GM12878 (cell line): ENCODE measurements around the gene CHD1L. TPM values are rescaled to one million over a fixed set of nuclear protein-coding genes. Genes with fewer than 3 reads are reported as not detected.
"Not testable (repeated sequence)": the region's sequence is repeated elsewhere in the genome, so short reads cannot be mapped to it uniquely, and the experiment has no call there.

ENCODE experiments used
- ATAC-seq: fragments of 200-7000 bp; cut with Tn5 transposase; 3 replicates; pipeline ENCODE4 v1.9.1; 2020; ENCODE audit warnings: mild to moderate bottlenecking, moderate library complexity
- BruUV-seq: library from RNA; stranded (reverse); fragments of 400-500 nt; replicated peaks from 2 replicates; lab custom pipeline; 2021; lab: Mats Ljungman, UMichigan
- CTCF ChIA-PET: fragments of 300-600 bp; sonication (Branson Sonifier 250); formaldehyde crosslinking; extraction: SDS; loops from one replicate; lab custom pipeline; 2021; ENCODE audit warnings: inconsistent platforms; lab: Yijun Ruan, JAX
- POLR2A ChIA-PET: fragments of 350-600 bp; formaldehyde crosslinking; extraction: SDS; loops from one replicate; lab custom pipeline; 2021; ENCODE audit warnings: inconsistent platforms; lab: Charles Lee
- RAD21 ChIA-PET: fragments of 300-600 bp; sonication (Branson Sonifier 250); formaldehyde crosslinking; loops from one replicate; lab custom pipeline; 2023; ENCODE audit warnings: antibody characterized with exemption; ENCODE audit not compliant: unreplicated experiment; lab: Charles Lee
- SMC1A ChIA-PET: fragments of 300-600 bp; sonication (Branson Sonifier 250); formaldehyde crosslinking; loops from one replicate; lab custom pipeline; 2023; ENCODE audit not compliant: unreplicated experiment, uncharacterized antibody; lab: Charles Lee
- DNase-seq: peaks from one replicate; pipeline ENCODE4 v3.0.0-alpha.2; 2011; ENCODE audit warnings: low read depth, low spot score
- FAIRE-seq: peaks from 3 replicates; lab custom pipeline; 2011; peaks lifted over from hg19 to GRCh38; lab: Jason Lieb, UNC
- H2AFZ ChIP-seq: 2 replicates; pipeline ENCODE4 v1.6.0; 2011; ENCODE audit warnings: low read depth, low read length, control low read depth; ENCODE audit not compliant: control insufficient read depth
- H3K27ac ChIP-seq: 2 replicates; pipeline ENCODE4 v1.5.1; 2011; ENCODE audit warnings: control low read depth; ENCODE audit not compliant: control insufficient read depth, insufficient read depth
- H3K27me3 ChIP-seq, 2 experiments: replicated peaks in 1 of 2; 2 replicates each; pipeline versions ENCODE4 v1.6.0 to v1.6.1; 2011; ENCODE audit warnings: low read length in 1 of 2; ENCODE audit not compliant: control insufficient read depth in 2 of 2, insufficient read depth in 2 of 2
- H3K36me3 ChIP-seq, 2 experiments: 2 replicates each; pipeline ENCODE4 v1.5.1; 2011; ENCODE audit warnings: low read length in 1 of 2; ENCODE audit not compliant: control insufficient read depth in 2 of 2, insufficient read depth in 2 of 2
- H3K4me1 ChIP-seq: 2 replicates; pipeline ENCODE4 v1.6.1; 2011; ENCODE audit warnings: mild to moderate bottlenecking, low read length, moderate library complexity, mixed read lengths; ENCODE audit not compliant: control insufficient read depth, insufficient read depth
- H3K4me2 ChIP-seq: 2 replicates; pipeline ENCODE4 v1.6.0; 2011; ENCODE audit warnings: control low read depth; ENCODE audit not compliant: control insufficient read depth, insufficient read depth
- H3K4me3 ChIP-seq: fragments of 200-600 bp; sonication (generic); 2 replicates; pipeline ENCODE4 v1.5.1; 2016
- H3K79me2 ChIP-seq: 2 replicates; pipeline ENCODE4 v1.6.0; 2011; ENCODE audit warnings: low read length; ENCODE audit not compliant: control insufficient read depth, insufficient read depth
- H3K9ac ChIP-seq: 2 replicates; pipeline ENCODE4 v1.8.0; 2011; ENCODE audit warnings: low read length, control low read depth, mixed read lengths; ENCODE audit not compliant: control insufficient read depth, insufficient read depth
- H3K9me3 ChIP-seq: replicated peaks from 3 replicates; pipeline ENCODE4 v1.5.1; 2011; ENCODE audit warnings: mild to moderate bottlenecking, low read length; ENCODE audit not compliant: control insufficient read depth, insufficient read depth
- H4K20me1 ChIP-seq: 2 replicates; pipeline ENCODE4 v1.6.0; 2011; ENCODE audit not compliant: control insufficient read depth, insufficient read depth
- BHLHE40 ChIP-seq, 2 experiments: fragments of 450-650 bp in 1 of 2; IDR thresholded peaks; 2 replicates each; pipeline ENCODE4 v1.6.1; 2011 to 2017; ENCODE audit warnings: low read depth in 2 of 2, borderline replicate concordance in 1 of 2, improper control_type of control experiment in 1 of 2, low read length in 1 of 2, mild to moderate bottlenecking in 1 of 2
- ETV6 ChIP-seq, 2 experiments: fragments of 450-650 bp in 1 of 2; IDR thresholded peaks in 1 of 2; conservative IDR thresholded peaks in 1 of 2; 2 replicates each; pipeline ENCODE4 v1.6.1; 2014; ENCODE audit warnings: antibody characterized with exemption in 1 of 2, borderline replicate concordance in 1 of 2, low read depth in 1 of 2, mild to moderate bottlenecking in 1 of 2, moderate library complexity in 1 of 2
- EZH2 ChIP-seq: IDR thresholded peaks from 2 replicates; pipeline ENCODE4 v1.6.1; 2012; ENCODE audit warnings: low read depth, mild to moderate bottlenecking, control low read depth, inconsistent platforms, low read length, borderline replicate concordance; ENCODE audit not compliant: control insufficient read depth
- RB1 ChIP-seq: fragments of 450-650 bp; formaldehyde crosslinking; IDR thresholded peaks from 2 replicates; pipeline ENCODE4 v1.6.1; 2017; ENCODE audit warnings: mild to moderate bottlenecking, borderline replicate concordance
- WRNIP1 ChIP-seq: IDR thresholded peaks from 2 replicates; pipeline ENCODE4 v1.6.1; 2011; ENCODE audit warnings: low read depth, low read length, improper control_type of control experiment, borderline replicate concordance
- WGBS: methylation state at CpG from one replicate; pipeline ENCODE4 v1.1.6; 2016; ENCODE audit warnings: low lambda C conversion rate; ENCODE audit not compliant: insufficient replicate concordance, insufficient coverage; ENCODE audit errors: missing lambda C conversion rate; 5-methylcytosine and 5-hydroxymethylcytosine counted together
- in situ Hi-C: fragments of 300-500 bp; cut with MboI; formaldehyde crosslinking; loops from 9 replicates; pipeline ENCODE4 v1.14.3; 2018; ENCODE audit warnings: mixed read lengths
- intact Hi-C: fragments of 100-400 bp; cut with micrococcal nuclease; formaldehyde crosslinking; loops from one replicate; pipeline ENCODE4 v1.14.2; 2022; ENCODE audit not compliant: unreplicated experiment
- polyA plus RNA-seq, 11 experiments: library from polyadenylated mRNA; depleted of rRNA in 4 of 11; unstranded in 6 of 11; stranded (reverse) in 5 of 11; fragments of >200 nt; fragmentation: Nextera tagmentation in 4 of 11; fragmentation: Illumina TruSeq in 1 of 11; extraction: Ambion mirVana in 4 of 11; extraction: Trizol in 1 of 11; gene quantifications; 1 replicate in 1 of 11; 2 replicates in 10 of 11; pipeline versions ENCODE4 v1.2.1 to v1.2.3, GENCODE V29; 2011 to 2016; ENCODE audit warnings: inconsistent platforms in 2 of 11, missing spikeins in 2 of 11, low read depth in 1 of 11
- total RNA-seq, 4 experiments: library from RNA; depleted of rRNA in 3 of 4; stranded (reverse); fragments of >200 nt in 3 of 4; fragmentation: Illumina TruSeq in 1 of 4; extraction: Trizol in 1 of 4; gene quantifications; 2 replicates each; pipeline versions ENCODE4 v1.2.1 to v1.2.3, GENCODE V29; 2013 to 2021
- TF ChIP-seq, protein P1 (sequence below): IDR thresholded peaks from 2 replicates; pipeline ENCODE4 v1.6.1; 2012; ENCODE audit warnings: low read depth, low read length, improper control_type of control experiment

The CHD1L gene
- total and polyA plus RNA-seq, 10 of the 15 experiments (the other 5 are each of a cell fraction or from before 2014, with no cell fraction given), result 21.2 to 54.2 (median 44.5) TPM

DNA sequence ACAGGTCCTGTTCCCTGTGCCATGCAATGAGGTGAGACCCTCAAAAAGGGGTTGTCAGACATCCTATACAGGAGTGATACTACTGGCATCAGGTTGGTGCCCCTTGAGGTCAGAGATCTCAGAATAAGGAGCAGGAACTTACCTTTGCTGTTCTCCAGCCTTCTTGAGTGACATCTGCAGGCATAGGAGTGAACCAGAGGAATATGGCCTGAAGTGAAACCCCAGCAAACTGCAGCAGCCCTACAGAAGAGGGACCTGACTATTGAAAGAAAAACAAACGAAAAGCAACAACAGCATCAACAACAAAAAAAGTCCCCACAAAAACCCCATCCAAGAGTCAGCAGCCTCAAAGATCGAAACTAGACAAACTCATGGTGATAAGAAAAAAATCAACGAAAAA, 74.5 kb downstream of the CHD1L start (continued):
- TF ChIP-seq WRNIP1 (no peak), BHLHE40 (IDR thresholded peaks at IDR 0.05; ENCODE audit: borderline replicate concordance in 1 of 2, low read depth in 2 of 2, low read length in 1 of 2) (no peak), ETV6 (conservative IDR thresholded peaks at IDR 0.05 in 1 of 2, IDR thresholded peaks at IDR 0.05 in 1 of 2; ENCODE audit: borderline replicate concordance in 1 of 2, low read depth in 1 of 2) (no peak), EZH2 (no peak), RB1 (no peak)
- TF ChIP-seq, protein P1, sequence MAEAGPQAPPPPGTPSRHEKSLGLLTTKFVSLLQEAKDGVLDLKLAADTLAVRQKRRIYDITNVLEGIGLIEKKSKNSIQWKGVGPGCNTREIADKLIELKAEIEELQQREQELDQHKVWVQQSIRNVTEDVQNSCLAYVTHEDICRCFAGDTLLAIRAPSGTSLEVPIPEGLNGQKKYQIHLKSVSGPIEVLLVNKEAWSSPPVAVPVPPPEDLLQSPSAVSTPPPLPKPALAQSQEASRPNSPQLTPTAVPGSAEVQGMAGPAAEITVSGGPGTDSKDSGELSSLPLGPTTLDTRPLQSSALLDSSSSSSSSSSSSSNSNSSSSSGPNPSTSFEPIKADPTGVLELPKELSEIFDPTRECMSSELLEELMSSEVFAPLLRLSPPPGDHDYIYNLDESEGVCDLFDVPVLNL, result no peak

DNA sequence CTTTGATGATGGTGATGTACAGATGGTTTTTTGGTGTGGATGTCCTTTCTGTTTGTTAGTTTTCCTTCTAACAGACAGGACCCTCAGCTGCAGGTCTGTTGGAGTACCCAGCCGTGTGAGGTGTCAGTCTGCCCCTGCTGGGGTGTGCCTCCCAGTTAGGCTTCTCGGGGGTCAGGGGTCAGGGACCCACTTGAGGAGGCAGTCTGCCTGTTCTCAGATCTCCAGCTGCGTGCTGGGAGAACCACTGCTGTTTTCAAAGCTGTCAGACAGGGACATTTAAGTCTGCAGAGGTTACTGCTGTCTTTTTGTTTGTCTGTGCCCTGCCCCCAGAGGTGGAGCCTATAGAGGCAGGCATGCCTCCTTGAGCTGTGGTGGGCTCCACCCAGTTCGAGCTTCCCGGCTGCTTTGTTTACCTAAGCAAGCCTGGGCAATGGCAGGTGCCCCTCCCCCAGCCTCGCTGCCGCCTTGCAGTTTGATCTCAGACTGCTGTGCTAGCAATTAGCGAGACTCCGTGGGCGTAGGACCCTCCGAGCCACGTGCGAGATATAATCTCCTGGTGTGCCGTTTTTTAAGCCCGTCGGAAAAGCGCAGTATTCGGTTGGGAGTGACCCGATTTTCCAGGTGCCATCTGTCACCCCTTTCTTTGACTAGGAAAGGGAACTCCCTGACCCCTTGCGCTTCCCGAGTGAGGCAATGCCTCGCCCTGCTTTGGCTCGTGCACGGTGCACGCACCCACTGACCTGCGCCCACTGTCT, 84.6 kb downstream of the CHD1L start:
- H3K9ac ChIP-seq, H3K9me3 ChIP-seq, H4K20me1 ChIP-seq, BruUV-seq, H3K27me3 ChIP-seq, POLR2A ChIA-PET, in situ Hi-C loops, H2AFZ ChIP-seq, H3K79me2 ChIP-seq, H3K36me3 ChIP-seq, FAIRE-seq, intact Hi-C loops, H3K27ac ChIP-seq, ATAC-seq, H3K4me2 ChIP-seq, CTCF ChIA-PET, H3K4me3 ChIP-seq, RAD21 ChIA-PET, H3K4me1 ChIP-seq, SMC1A ChIA-PET, DNase-seq: not testable (repeated sequence)
- WGBS, result 59% methylated on average over 23 of the region's 26 CpGs
